GM23338 (cell line): ENCODE results near the gene LPA.
"Not testable (repeated sequence)": the region's sequence is repeated elsewhere in the genome, so short reads cannot be mapped to it uniquely, and the experiment has no call there.

Experiments
- CTCF ChIP-seq, 2 experiments: fragments of 200-600 bp in 1 of 2; sonication (generic) in 1 of 2; conservative IDR thresholded peaks; 2 replicates each; pipeline versions ENCODE4 v1.5.1 to v1.6.1; 2016 to 2017; ENCODE audit warnings: antibody characterized with exemption in 2 of 2, low read depth in 2 of 2, mild to moderate bottlenecking in 2 of 2, moderate library complexity in 1 of 2
- REST ChIP-seq: IDR thresholded peaks from one replicate; pipeline ENCODE4 v1.6.1; 2018; ENCODE audit warnings: antibody characterized with exemption; ENCODE audit not compliant: unreplicated experiment

GRCh38 chr6:160695025-160695424 lies 30.9 kb upstream of the LPA start:
- not testable (repeated sequence) for TF ChIP-seq CTCF (conservative IDR thresholded peaks at IDR 0.05; ENCODE audit: low read depth in 2 of 2); REST
